HG03571 (cell line): Measurements from ENCODE around the gene PLIN1.
A peak's percentile ranks its signal among the peaks of the same experiment; 100 is the strongest.
"Not testable (repeated sequence)": the region's sequence is repeated elsewhere in the genome, so short reads cannot be mapped to it uniquely, and the experiment has no call there.

Experiments
- ATAC-seq: cut with Tn5 transposase; IDR thresholded peaks from one replicate; pipeline ENCODE4 v1.9.1; 2021; ENCODE audit not compliant: unreplicated experiment

PLIN1 gene

GRCh38 chr15:89679212-89679611, at the start of gene PLIN1:
PLIN1 (minus strand) TSS chr15:89679367; CDS start chr15:89677489, 1,878 bp downstream.
- no peak for ATAC-seq

- no peak for ATAC-seq
Measured at GRCh38 chr15:89728254-89728653, 49.1 kb upstream of the PLIN1 start.

DNA sequence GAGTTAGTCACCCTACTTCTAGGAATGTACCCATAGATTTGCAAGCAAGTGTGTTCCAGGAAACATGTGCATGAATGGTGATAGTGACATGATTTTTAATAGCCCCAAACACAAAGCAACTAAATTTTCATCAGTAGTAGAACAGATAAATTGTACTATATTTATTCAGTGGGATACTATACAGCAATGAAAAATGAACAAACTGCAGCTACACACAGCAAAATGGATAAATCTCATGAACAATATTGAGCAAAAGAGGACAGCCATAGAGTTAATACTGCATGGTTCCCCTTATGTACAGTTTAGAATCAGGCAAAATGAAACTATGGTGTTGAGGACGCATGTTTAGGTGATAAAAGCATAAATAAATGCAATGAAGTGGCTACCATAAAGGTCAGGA, 45.9 kb upstream of the PLIN1 start:
- no peak for ATAC-seq

DNA sequence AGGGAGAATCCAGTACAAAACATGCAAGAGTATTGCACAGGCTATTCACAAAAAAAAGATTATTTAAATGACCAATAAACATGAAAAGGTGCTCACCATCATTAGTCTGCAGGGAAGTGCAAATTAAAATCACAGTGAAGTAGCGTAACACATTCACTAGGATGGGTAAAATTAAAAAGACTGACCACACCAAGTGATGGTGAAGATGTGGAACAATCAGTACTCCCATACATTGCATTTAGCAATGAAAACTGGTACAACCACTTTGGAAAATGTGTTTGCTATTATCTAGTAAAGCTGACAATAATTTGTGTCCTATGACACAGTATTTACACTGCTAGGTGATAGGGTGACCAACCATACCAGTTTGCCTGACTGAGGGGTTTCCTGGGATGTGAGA, 45.5 kb upstream of the PLIN1 start:
- no peak for ATAC-seq

GRCh38 chr15:89723031-89723430, 43.9 kb upstream of the PLIN1 start:
- no peak for ATAC-seq

- ATAC-seq = no peak
Measured at GRCh38 chr15:89714775-89715174, 35.6 kb upstream of the PLIN1 start.

DNA sequence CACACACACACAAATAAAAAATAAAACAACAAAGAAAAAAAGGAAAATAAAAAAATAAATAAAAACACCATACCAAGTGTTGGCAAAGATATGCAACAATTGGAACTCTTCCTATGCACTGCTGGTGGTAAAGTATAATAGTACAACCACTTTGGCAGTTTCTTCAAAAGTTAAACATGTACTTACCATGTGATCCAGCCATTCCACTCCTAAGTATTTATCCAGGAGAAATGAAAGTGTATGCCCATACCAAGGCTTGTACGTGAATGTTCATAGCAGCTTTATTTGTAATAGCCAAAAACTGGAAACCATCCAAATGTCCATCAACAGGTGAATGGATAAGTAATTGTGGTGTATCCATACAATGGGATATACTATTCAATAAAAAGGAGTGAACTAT, 28.4 kb upstream of the PLIN1 start:
- ATAC-seq = no peak

- no peak for ATAC-seq
Measured at GRCh38 chr15:89704411-89704810, 25.2 kb upstream of the PLIN1 start.

DNA sequence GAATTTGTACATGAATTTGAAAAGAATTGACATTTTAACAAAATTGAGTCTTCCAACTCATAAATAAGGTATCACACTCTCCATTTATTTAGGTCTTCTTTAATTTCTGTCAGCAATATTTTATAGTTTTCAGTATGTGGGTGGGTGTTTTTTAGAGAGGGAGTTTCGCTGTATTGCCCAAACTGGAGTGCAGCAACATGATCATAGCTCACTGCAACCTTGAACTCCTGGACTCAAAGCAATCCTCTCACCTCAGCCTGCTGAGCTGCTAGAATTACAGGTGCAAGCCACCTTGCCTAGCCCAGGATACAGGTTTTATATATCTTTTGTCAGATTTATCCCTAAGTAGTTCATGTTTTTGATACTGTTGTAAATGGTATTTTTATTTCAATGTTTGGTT, 16.0 kb upstream of the PLIN1 start:
- no peak for ATAC-seq

DNA sequence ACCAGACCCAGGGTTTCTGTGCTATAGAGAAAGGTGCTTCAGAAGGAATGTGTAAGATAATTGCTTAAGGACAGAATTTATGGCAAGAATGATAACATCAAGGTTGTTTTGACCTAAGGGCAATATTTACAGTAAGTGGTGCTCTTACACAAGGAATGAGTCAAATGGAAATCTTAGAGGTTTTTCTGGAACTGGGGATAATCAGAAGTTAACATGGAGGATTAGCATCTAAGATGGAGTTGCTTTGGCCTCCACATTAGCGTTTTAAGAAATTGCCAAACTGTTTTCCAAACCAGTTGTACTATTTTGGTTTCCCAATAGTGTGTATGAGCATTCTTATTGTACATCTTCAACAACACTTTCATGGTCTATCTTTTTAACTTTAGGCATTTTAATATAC, 14.5 kb upstream of the PLIN1 start:
- no peak for ATAC-seq

- ATAC-seq = no peak
Measured at GRCh38 chr15:89693091-89693490, 13.9 kb upstream of the PLIN1 start.

DNA sequence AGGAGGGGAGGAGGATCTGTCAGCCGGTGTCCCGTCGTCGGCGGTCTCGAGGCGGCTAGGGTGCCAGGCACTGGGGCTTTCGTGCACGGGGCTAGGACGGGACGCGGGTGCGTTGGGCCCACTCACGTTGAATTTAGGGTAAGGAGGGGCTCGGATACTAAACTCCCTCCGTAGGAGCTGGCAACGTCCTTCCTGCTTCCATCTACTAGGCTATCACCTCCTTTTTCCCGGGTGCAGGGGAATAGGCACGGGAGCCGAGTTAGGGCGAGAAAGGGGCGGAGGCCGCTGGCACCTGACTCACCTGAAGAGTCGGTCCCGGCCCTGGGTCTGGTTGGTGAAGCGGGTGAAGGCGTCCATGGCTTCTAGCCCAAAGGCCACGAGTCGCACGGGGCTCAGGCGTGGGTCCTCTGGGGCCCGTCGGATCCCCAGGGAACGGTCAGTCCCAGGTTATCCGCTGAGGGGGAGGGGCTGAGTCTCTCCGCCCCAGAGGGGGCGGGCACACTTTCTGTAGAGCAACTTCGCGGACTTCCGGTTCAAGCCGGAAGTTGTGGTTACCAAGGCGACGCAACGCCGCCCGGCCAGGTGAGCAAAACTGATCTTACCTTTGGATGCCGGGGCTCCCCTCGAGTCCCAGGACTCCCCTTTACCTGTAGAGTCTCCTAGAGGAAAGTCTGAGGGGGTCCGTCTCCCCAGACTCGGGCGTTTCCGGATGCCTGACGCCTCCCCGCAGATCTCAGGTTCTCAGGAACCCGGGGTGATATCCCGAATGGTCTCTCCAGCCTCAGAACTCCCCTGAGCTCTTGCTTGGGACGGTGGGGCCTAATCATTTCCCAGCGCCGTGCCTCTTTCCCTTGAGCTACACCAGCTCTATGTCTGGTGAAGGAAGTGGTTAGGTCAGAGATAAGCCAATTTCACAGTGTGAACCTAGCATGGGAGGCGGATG, 11.4 kb upstream of the PLIN1 start, which contains the start of the genes PEX11A and WDR93:
PEX11A (minus strand) TSS at position 479 of the 943 bp plus-strand sequence; CDS start at position 357, 122 bp downstream.
WDR93 (plus strand) TSS at position 536 of the 943 bp plus-strand sequence. CDS start 10,936 bp downstream, outside the sequence.
- peak; percentile 74 for ATAC-seq

DNA sequence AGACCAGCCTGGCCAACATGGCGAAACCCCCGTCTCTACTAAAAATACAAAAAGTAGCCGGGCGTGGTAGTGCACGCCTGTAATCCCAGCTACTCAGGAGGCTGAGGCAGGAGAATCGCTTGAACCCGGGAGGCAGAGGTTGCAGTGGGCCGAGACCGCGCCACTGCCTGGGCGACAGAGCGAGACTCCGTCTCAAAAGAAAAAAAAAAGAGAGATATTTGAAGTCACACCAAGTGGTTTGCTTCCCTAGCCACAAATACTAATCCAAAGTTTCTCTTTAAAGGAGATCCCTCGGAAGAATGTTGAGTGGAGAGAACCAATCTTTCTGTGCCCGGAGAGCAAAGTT, 10.7 kb upstream of the PLIN1 start:
- not testable (repeated sequence) for ATAC-seq

DNA sequence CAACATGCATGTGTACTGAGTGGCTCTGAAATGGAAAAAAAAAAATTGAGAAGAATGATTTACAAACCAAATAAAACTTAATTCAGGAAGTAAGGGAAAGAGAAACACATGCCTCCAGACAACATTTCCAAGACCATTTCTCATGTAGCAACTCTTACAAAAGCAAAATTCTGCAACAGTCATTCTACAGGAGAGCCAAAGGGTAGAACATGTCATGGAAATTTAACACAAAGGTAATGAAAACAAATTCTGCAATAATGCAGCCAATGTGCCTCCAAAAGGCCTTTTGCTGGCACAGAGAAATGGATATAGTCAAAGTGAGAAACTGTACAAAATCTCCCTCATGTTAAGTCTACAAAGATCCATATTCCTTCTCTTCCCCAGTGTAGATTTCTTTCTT, 7.4 kb upstream of the PLIN1 start:
- ATAC-seq = no peak

DNA sequence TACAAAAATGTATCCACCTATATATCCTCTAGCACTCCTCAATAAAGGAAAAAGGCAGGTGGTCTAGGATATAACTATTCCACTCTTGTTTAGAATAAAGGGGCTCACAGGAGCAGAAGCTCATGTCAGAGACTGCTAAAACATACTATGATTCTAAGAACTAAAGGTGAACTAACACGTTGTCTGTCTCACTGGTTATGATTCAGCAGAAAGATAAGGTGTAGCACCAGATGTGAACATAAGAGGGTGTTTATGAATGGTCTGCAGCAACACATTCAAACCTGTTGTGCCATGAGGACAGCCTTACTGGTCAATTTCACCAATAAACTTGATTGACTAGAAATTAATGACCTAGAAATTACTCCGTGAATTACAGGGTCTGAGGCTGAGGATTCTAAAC, 6.8 kb upstream of the PLIN1 start:
- no peak for ATAC-seq

DNA sequence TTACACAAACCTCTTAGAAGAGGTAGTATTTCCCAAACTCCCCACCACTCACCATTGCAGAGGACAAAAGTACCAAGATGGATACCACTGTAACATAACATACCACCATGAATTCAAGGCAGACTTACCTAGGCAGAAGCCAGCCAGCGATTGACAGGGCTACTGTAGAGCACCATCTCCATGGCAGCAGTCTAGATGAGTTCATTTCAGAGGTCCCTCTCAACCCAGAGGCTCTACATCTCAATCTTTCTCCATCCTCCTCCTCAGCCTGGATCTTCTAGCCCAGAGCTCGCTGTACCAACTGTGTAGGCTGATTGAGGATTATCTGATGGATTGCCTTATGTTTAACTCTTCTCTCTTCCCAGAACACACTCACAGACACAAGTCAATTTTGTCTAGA, 2.0 kb upstream of the PLIN1 start:
- ATAC-seq = no peak

DNA sequence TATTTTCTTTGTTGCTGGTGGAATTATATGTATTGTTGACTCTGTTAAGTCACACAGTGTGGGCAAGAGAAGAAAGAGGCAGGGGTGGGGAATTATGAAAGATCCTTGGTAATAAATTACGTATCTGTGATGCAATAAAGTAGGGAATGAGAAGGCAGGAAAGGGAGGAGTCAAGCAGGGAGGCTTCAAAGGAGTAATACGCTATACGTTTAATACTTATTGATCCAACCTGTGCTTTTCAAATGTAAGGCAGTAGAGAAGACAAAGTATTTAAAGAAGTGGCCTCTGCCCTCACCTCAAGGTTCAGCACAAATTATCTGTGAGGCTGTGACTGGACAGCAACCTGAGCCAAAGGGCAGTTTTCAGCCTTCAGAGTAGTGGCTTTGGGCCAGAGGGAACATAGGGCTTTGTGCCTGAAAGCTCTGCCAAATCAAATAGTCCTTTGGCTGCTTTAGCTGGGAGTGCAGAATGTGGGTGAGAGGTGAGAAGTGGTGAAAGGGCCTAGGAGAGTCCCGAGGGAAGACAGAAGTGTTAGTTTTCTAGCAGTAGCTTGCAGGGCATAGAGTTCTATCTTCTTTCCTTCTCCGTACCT, 1.2 kb upstream of the PLIN1 start:
- ATAC-seq = no peak

DNA sequence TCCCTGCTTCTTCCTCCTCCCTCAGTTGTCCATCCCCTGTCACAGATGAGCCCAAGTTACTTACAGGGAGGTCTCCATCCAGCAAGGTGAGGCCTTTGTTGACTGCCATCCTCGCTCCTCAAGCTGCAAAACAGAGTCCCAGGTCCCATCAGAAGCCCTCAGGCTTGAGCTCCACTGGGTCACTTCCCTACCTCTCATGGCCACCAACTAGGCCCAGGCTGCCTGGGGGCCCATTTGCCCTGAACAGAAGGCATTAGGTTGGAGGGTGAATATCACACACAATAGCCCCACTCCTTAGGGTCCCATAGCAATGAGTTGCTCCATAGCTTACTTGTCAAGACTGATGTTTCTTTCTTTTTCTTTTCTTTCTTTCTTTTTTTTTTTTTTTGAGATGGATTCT, 1.8 kb downstream of the PLIN1 start:
- no peak for ATAC-seq

DNA sequence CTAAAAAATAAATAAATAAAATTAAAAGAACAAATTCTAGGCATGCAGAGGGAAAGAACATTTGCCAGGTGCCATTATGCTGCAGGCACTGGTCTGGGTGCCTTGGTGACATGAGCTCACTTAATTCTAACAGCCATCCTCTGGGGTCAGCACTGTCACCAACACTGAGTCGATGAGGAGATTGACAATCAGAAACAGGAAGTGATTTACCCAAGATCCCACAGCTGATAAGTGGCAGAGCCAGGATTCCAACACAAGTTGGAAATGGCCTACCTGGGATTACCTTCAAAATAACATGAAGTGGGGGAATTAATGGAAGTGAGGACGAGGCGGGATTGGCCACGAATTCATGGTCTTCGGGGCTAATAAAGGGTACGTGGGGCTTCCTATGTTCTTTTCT, 3.6 kb downstream of the PLIN1 start:
- ATAC-seq = no peak

GRCh38 chr15:89674526-89674925, 4.6 kb downstream of the PLIN1 start:
- no peak for ATAC-seq

- no peak for ATAC-seq
Measured at GRCh38 chr15:89673165-89673512, 6.0 kb downstream of the PLIN1 start.
